HG03521 (cell line): ENCODE results near the gene IGF2BP2.
"Not testable (repeated sequence)": the region's sequence is repeated elsewhere in the genome, so short reads cannot be mapped to it uniquely, and the experiment has no call there.

Experiments used
- ATAC-seq: cut with Tn5 transposase; IDR thresholded peaks from one replicate; pipeline ENCODE4 v1.9.1; 2021; ENCODE audit warnings: mild to moderate bottlenecking, moderate library complexity; ENCODE audit not compliant: unreplicated experiment

Gene IGF2BP2

DNA sequence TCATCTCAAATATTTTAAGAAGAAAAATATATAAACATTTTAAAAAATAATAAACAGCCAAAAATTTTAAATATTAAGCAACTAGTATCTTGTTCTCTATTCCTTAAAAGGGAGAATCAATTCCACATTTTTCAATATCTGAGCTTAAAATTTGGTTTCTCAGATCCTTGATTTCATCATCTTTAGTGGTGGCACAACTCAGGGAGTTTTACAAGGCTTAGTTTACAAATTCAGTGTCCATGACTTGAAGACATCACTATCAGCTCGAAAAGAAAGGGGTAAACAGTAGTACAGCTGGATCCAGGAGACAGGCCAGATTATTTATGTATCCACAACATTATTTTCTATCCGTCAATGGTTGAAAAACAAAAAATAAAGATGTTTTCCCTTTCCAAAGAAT is 11.6 kb downstream of the IGF2BP2 start:
- no peak for ATAC-seq

GRCh38 chr3:185807445-185808068 is 17.3 kb downstream of the IGF2BP2 start:
- ATAC-seq, result no peak

- not testable (repeated sequence) for ATAC-seq
Measured at GRCh38 chr3:185798831-185799110, 26.1 kb downstream of the IGF2BP2 start.

- ATAC-seq, result no peak
Measured at GRCh38 chr3:185797993-185798830, 26.6 kb downstream of the IGF2BP2 start.

DNA sequence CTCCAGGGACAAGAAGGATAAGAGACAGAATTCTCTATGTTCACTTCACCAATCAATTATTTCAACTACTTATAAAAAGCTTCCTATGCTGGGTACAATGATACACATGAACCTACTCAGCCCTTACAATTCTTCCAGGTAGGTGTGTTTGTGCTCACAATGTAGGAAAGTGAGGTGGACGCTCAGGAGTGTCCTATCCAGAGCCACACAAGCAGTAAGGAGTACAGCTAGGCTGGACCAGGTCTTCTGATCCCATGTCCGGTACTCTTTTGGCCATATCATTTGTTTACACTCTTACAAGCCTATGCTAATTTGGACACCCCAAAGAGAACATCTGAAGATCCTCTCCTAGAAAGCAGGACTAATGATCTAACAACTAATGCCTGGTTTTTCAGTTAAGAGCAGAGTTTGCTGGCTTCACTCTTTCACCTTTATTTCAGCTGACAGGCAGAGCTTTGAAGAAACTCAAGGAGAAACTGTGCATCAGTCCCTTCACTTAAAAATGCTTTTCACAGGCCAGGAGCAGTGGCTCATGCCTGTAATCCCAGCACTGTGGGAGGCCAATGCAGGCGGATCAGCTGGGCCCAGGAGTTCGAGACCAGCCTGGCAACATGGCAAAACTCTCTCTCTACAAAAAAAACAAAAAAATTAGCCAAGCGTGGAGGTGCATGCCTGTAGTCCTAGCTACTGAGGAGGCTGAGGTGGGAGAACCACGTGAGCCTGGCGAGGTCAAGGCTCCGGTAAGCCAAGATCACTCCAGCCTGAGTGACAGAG is 27.5 kb downstream of the IGF2BP2 start:
- no peak for ATAC-seq

DNA sequence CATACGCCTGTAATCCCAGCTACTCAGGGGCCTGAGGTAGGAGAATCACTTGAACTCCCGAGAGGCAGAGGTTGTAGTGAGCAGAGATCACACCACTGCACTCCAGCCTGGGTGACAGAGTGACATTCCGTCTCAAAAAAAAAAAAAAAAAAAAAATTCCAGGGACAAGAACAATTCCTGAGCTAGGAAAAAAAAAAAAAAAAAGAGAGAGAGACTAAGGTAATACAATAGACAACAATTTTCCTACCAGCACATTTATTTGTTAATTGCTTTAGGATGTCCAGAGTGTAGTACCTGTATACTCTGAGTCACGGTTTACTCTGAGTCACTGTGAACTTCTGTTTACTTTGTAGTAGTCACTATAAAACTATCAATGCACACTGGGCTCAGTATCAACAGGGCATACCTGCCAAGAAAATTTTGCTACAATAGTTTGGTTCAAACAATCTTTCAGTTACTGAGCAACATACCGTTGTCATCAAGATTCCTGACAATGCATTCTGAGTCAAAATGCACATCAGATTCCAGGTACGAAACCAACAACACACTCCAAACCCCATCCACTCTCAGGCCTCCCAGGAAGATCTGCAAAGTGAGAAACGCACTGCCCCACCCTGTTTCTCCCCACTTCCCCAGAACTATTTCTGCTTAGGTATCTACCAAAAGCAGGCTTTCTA is 28.3 kb downstream of the IGF2BP2 start:
- ATAC-seq, result no peak

DNA sequence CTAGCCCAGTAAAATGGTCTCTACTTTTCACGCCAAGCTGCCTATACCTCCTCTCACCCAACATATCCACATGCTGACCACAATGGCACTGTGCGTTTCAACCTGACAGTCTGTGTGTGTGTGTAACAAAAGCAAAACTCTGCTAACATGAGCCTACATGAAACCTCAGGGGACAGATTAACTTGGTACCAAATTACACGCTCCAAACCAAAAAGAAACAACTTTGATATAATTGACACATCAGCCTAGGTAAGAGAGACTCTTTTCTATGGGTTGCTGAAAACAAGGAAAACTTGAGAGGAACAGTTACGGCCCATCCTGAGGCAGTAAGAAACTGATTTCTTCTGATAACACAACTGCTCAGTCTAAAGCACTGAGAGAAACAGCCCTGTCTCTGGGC is 31.5 kb downstream of the IGF2BP2 start:
- no peak for ATAC-seq

DNA sequence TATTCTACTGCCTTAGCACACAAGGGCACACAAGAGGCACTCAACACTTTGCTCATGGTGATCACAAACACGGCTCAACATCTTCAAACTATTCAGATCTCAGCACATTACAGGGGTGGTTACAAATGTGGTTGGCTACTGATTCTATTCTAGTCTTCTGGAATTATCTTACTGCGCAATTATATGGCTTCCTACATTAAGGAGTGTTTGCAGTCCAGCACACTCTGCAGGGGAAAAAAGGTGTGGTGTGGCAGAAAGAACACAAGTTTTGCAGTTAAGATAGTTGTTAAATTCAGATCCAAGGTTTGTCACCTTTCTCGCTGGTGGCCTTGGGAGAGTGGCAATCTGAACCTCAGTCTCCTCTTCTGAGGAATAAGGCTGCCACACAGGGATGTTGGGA is 31.9 kb downstream of the IGF2BP2 start:
- no peak for ATAC-seq

GRCh38 chr3:185789891-185790830 is 34.7 kb downstream of the IGF2BP2 start:
- no peak for ATAC-seq

GRCh38 chr3:185789134-185789533 is 35.7 kb downstream of the IGF2BP2 start:
- no peak for ATAC-seq

- ATAC-seq, result no peak
Measured at GRCh38 chr3:185788292-185788691, 36.5 kb downstream of the IGF2BP2 start.

DNA sequence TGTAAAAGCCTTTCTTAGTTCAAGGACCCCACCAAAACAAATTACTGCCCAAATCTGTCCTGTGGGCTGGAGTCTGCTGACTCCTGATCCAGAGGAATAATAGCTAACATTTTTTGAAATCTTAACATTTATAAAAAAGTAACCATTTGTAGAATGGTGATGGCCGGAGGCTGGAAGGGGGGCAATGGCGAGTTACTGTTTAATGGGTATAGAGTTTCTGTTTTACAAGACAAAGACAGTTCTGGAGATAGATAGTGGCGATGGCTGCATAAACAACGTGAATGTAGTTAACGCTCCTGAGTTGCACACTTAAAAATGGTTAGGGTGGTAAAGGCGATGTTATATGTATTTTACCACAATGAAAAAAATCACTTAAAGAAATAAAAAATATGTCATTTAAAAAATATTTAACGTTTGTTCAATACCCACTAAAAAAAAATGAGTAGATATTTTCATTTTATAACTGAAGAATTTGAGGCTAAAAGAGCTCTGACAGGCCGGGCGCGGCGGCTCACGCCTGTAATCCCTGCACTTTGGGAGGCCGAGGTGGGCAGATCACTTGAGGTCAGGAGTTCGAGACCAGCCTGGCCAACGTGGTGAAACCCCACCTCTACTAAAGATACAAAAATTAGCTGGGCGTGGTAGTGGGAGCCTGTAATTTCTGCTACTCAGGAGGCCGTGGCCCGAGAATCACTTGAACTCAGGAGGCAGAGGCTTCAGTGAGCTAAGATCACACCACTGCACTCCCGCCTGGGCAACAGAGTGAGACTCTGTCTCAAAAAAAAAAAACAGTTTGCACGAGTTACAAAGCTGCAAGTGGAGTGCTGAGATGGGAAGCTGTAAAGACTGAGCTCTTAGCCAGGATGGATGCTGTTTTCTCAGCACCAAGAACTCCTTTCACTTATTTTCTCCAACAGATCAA is 37.6 kb downstream of the IGF2BP2 start:
- no peak for ATAC-seq

DNA sequence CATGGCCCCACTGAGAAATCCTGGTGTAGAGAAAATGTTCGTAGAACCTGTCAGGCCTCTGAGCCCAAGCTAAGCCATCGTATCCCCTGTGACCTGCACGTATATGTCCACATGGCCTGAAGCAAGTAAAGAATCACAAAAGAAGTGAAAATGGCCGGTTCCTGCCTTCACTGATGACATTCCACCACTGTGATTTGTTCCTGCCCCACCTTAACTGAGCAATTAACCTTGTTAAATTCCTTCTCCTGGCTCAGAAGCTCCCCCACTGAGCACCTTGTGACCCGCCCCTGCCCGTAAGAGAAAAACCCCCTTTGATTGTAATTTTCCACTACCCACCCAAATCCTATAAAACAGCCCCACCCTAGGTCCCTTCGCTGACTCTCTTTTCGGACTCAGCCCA is 38.6 kb downstream of the IGF2BP2 start:
- not testable (repeated sequence) for ATAC-seq

DNA sequence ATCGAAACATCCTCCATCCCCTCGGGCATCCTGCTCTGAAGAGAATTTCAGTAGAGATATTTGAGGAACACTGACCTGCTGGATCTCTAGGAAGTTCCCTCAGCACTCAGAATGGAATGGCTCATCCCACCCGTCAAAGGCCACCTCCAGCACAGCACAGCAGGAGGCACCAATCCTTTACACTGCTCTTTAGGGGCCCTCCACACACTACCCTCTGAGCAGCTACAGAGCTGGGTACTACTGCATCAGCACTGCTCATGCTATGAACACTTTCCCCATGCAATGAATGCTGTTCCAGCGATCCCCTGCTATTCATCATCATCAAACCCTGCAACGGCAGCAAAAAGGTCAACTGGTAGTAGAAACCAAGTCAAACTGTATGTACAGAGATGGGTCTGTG is 40.5 kb downstream of the IGF2BP2 start:
- ATAC-seq, result no peak

- ATAC-seq, result no peak
Measured at GRCh38 chr3:185781759-185782158, 43.1 kb downstream of the IGF2BP2 start.

GRCh38 chr3:185779461-185779860 is 45.4 kb downstream of the IGF2BP2 start:
- ATAC-seq, result no peak

- ATAC-seq, result no peak
Measured at GRCh38 chr3:185778821-185779220, 46.0 kb downstream of the IGF2BP2 start.

DNA sequence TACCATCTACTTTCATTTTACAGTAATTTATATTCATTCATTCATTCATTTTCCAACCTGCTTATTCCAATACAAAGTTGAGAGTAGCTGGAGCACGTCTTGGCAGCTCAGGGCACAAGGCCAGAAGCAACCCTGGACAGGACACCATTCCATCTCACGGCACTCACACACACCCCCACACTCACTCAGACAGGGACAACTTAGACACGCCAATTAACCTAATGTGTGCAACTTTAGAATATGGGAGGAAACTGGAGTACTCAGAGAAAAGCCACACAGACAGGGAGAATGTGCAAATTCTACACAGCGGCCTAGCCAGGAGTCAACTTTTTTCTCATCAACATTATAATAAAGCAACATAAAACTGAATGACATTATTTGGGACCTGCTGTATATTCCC is 46.7 kb downstream of the IGF2BP2 start:
- no peak for ATAC-seq

GRCh38 chr3:185770109-185770508 is 54.7 kb downstream of the IGF2BP2 start:
- no peak for ATAC-seq
